ENCODE data around the gene ARHGAP44. TPM values are rescaled to one million over a fixed set of nuclear protein-coding genes. Genes with fewer than 3 reads are reported as not detected.
"Not testable (repeated sequence)": the region's sequence is repeated elsewhere in the genome, so short reads cannot be mapped to it uniquely, and the experiment has no call there.

The ARHGAP44 gene
- total RNA-seq, 1 experiment from 2014 or later, result 7.3 TPM

DNA sequence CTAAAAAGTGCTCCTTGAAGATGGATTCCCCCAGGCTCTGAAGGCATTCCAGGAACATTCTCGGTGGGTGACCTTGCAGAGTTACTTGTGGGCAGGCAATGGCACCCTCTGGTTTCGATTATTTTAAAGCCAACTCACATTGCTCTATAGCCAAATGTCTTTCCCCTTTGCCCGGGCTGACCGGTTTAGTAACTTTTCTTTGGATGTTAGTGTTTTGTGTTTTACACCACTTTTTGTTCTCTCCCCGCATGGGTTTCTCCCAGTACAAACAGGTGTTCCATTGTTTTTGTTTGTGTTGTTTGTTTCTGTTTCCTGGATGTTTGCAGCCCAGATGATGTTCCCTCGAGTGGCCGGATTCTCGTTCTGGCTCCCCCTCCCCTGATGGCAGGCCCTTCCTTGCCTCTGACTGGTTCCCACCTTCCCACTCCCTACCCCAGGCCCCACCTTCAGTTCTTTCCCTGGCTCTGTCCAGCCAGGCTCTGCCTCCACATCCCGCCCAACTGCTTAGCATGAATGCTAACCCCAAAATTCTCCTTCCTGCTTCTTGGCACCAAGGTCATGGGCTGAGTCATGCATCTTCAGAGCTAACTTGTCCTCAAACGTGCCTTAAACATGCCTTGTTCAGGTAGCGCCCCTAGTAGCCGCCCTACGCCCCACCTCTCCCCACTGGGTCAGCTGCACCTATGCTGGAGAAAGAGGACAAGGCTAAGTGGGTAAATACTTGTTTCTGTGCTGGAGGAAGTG, 187.9 kb downstream of the ARHGAP44 start:
- Histone ChIP-seq H3K9ac (ENCODE audit: low read length) (no peak overlapping the region), H3K27ac (ENCODE audit: low read depth, low read length) (no peak overlapping the region), H3K4me2 (ENCODE audit: low read length) (no peak overlapping the region), H3K9me3 (ENCODE audit: control insufficient read depth in 1 of 2, insufficient read depth in 1 of 2, low read depth in 1 of 2, low read length in 2 of 2) (no peaks in the 10 kb centered on the region), H2AFZ (ENCODE audit: low read depth, low read length, poor library complexity, severe bottlenecking) (no peak overlapping the region), H3K9me2 (ENCODE audit: insufficient read depth) (no peaks in the 10 kb centered on the region), H3K4me1 (ENCODE audit: control insufficient read depth in 1 of 2, insufficient read depth in 2 of 2, low read length in 2 of 2) (no peaks in the 10 kb centered on the region), H3K36me3 (ENCODE audit: control insufficient read depth in 1 of 2, insufficient read depth in 2 of 2, low read length in 2 of 2) (no peaks in the 10 kb centered on the region), H4K20me1 (ENCODE audit: insufficient read depth) (no peaks in the 10 kb centered on the region), H3K79me2 (ENCODE audit: insufficient read depth, low read length) (no peaks in the 10 kb centered on the region), H3K27me3 (ENCODE audit: insufficient read depth, low read length) (no peaks in the 10 kb centered on the region), H3K4me3 (replicated peaks in 1 of 2; ENCODE audit: low read depth in 1 of 2, low read length in 2 of 2) (no peak overlapping the region)
- no TSS peak for BruUV-seq (replicated peaks)
- RAD21 ChIA-PET (ENCODE audit: low non-redundant PET in 1 of 2, low total read pairs in 2 of 2, uncharacterized antibody in 2 of 2, unreplicated experiment in 2 of 2), result no interaction called here
- POLR2A ChIA-PET, result no interaction called here
- TF ChIP-seq SIN3A (IDR thresholded peaks at IDR 0.05; ENCODE audit: low read depth), result no peak
- no peak for TF ChIP-seq EZH2 (IDR thresholded peaks at IDR 0.05)
- no peak for TF ChIP-seq EGR1 (IDR thresholded peaks at IDR 0.05; ENCODE audit: low read depth)
- TF ChIP-seq, protein P1, sequence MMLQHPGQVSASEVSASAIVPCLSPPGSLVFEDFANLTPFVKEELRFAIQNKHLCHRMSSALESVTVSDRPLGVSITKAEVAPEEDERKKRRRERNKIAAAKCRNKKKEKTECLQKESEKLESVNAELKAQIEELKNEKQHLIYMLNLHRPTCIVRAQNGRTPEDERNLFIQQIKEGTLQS (IDR thresholded peaks at IDR 0.05), result no peak
- no peak for TF ChIP-seq CEBPB (IDR thresholded peaks at IDR 0.05; ENCODE audit: low read depth)
- TF ChIP-seq SP1 (IDR thresholded peaks at IDR 0.05; ENCODE audit: low read depth), result no peak
- TF ChIP-seq, protein P2, sequence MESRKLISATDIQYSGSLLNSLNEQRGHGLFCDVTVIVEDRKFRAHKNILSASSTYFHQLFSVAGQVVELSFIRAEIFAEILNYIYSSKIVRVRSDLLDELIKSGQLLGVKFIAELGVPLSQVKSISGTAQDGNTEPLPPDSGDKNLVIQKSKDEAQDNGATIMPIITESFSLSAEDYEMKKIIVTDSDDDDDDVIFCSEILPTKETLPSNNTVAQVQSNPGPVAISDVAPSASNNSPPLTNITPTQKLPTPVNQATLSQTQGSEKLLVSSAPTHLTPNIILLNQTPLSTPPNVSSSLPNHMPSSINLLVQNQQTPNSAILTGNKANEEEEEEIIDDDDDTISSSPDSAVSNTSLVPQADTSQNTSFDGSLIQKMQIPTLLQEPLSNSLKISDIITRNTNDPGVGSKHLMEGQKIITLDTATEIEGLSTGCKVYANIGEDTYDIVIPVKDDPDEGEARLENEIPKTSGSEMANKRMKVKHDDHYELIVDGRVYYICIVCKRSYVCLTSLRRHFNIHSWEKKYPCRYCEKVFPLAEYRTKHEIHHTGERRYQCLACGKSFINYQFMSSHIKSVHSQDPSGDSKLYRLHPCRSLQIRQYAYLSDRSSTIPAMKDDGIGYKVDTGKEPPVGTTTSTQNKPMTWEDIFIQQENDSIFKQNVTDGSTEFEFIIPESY (IDR thresholded peaks at IDR 0.05; ENCODE audit: extremely low read depth, insufficient replicate concordance, low read length), result no peak
- ATAC-seq (no peak), DNase-seq (ENCODE audit: low read depth, low spot score) (no peak)
- intact Hi-C loops (cut with micrococcal nuclease), result no loop called here
- CTCF ChIA-PET, result no interaction called here

DNA sequence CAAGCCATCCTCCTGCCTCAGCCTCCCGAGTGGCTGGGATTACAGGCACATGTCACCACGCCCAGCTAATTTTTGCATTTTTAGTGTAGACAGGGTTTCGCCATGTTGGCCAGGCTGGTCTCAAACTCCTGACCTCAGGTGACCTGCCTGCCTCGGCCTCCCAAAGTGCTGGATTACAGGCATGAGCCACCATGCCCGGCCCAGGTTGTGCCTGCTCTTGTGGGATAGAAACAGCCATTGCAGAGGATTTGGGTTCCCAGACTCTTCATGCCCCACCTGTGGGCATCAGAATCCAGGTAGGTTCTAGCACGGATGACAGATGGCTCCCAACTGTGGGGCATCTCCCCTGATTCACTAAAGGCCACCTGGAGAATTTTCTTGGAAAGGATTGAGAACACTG, 189.5 kb downstream of the ARHGAP44 start:
- ATAC-seq; intact Hi-C loops (cut with micrococcal nuclease): not testable (repeated sequence)

More for the DNA sequence above, 189.5 kb downstream of the ARHGAP44 start:
- RAD21 ChIA-PET (ENCODE audit: low non-redundant PET in 1 of 2, low total read pairs in 2 of 2, uncharacterized antibody in 2 of 2, unreplicated experiment in 2 of 2); BruUV-seq (replicated peaks); H3K9me3 ChIP-seq (ENCODE audit: control insufficient read depth in 1 of 2, insufficient read depth in 1 of 2, low read depth in 1 of 2, low read length in 2 of 2); H3K4me2 ChIP-seq (ENCODE audit: low read length); CTCF ChIA-PET; H3K27me3 ChIP-seq (ENCODE audit: insufficient read depth, low read length); DNase-seq (ENCODE audit: low read depth, low spot score); H3K4me1 ChIP-seq (ENCODE audit: control insufficient read depth in 1 of 2, insufficient read depth in 2 of 2, low read length in 2 of 2); H3K9me2 ChIP-seq (ENCODE audit: insufficient read depth); H3K9ac ChIP-seq (ENCODE audit: low read length); H3K4me3 ChIP-seq (replicated peaks in 1 of 2; ENCODE audit: low read depth in 1 of 2, low read length in 2 of 2); H2AFZ ChIP-seq (ENCODE audit: low read depth, low read length, poor library complexity, severe bottlenecking); H3K36me3 ChIP-seq (ENCODE audit: control insufficient read depth in 1 of 2, insufficient read depth in 2 of 2, low read length in 2 of 2); H3K79me2 ChIP-seq (ENCODE audit: insufficient read depth, low read length); H4K20me1 ChIP-seq (ENCODE audit: insufficient read depth); H3K27ac ChIP-seq (ENCODE audit: low read depth, low read length); POLR2A ChIA-PET: not testable (repeated sequence)
